Endodermal cell (in vitro differentiated cells): ENCODE measurements around the gene GPD2. TPM values are rescaled to one million over a fixed set of nuclear protein-coding genes. Genes with fewer than 3 reads are reported as not detected.

ENCODE experiments used
- DNase-seq: peaks from one replicate; pipeline ENCODE4 v3.0.0-alpha.2; 2017
- H3K27ac ChIP-seq: 2 replicates; pipeline ENCODE4 v1.5.1; 2013; ENCODE audit warnings: mild to moderate bottlenecking, low read depth, low read length, moderate library complexity
- H3K27me3 ChIP-seq: 2 replicates; pipeline ENCODE4 v1.6.1; 2013; ENCODE audit warnings: mild to moderate bottlenecking, low read length, moderate library complexity; ENCODE audit not compliant: insufficient read depth, control insufficient read depth, poor library complexity, severe bottlenecking
- H3K36me3 ChIP-seq: 2 replicates; pipeline ENCODE4 v1.7.0; 2013; ENCODE audit warnings: mild to moderate bottlenecking, low read length, moderate library complexity; ENCODE audit not compliant: control insufficient read depth, insufficient read depth
- H3K4me1 ChIP-seq: one replicate; pipeline ENCODE4 v1.7.0; 2013; ENCODE audit warnings: low read length; ENCODE audit not compliant: control insufficient read depth, insufficient read depth
- H3K4me3 ChIP-seq: 2 replicates; pipeline ENCODE4 v1.5.1; 2013; ENCODE audit warnings: mild to moderate bottlenecking, low read length, moderate library complexity
- H3K9ac ChIP-seq: 2 replicates; pipeline ENCODE4 v1.6.1; 2013; ENCODE audit warnings: mild to moderate bottlenecking, low read length, moderate library complexity; ENCODE audit not compliant: poor library complexity, severe bottlenecking; ENCODE audit errors: extremely low read depth
- H3K9me3 ChIP-seq: 2 replicates; pipeline ENCODE4 v1.6.1; 2013; ENCODE audit warnings: mild to moderate bottlenecking, low read length, moderate library complexity; ENCODE audit not compliant: control insufficient read depth
- H3K27ac Mint-ChIP-seq: 2 replicates; pipeline ENCODE4 v1.8.0; 2020; ENCODE audit warnings: mixed read lengths
- H3K27me3 Mint-ChIP-seq: 2 replicates; pipeline ENCODE4 v1.8.0; 2021; ENCODE audit warnings: mild to moderate bottlenecking, mixed read lengths; ENCODE audit not compliant: insufficient read depth
- H3K36me3 Mint-ChIP-seq: 2 replicates; pipeline ENCODE4 v1.8.0; 2020; ENCODE audit warnings: low read depth, mixed read lengths
- H3K4me1 Mint-ChIP-seq: 2 replicates; pipeline ENCODE4 v1.8.0; 2020; ENCODE audit warnings: mixed read lengths
- H3K4me3 Mint-ChIP-seq: 2 replicates; pipeline ENCODE4 v1.8.0; 2020; ENCODE audit warnings: mild to moderate bottlenecking, moderate library complexity, mixed read lengths
- H3K9me3 Mint-ChIP-seq: 2 replicates; pipeline ENCODE4 v1.8.0; 2020; ENCODE audit warnings: mild to moderate bottlenecking, mixed read lengths
- WGBS, 2 experiments: methylation state at CpG; one replicate each; pipeline versions ENCODE4 v1.1.5 to v1.1.7; 2013; ENCODE audit warnings: missing lambda C conversion rate in 2 of 2, mixed read lengths in 1 of 2; ENCODE audit not compliant: insufficient coverage in 1 of 2, insufficient read length in 1 of 2; 5-methylcytosine and 5-hydroxymethylcytosine counted together
- total RNA-seq, 2 donors: library from RNA; stranded (reverse); fragmentation: NEBNext Ultra II Directional in 1 of 2; extraction: Animal tissue kit (Norgen Biotek cat#: 25700) in 1 of 2; gene quantifications; 2 replicates in 1 of 2; 3 replicates in 1 of 2; pipeline ENCODE4 v1.2.1, GENCODE V29; 2021
- TF ChIP-seq, protein P1 (sequence below): fragments of 200-600 bp; sonication (generic); conservative IDR thresholded peaks from 2 replicates; pipeline ENCODE4 v1.5.0; 2021; ENCODE audit warnings: antibody characterized with exemption, mild to moderate bottlenecking

The GPD2 gene
- total RNA-seq, 2 donors from 2014 or later = 51.7 to 64.6 TPM

DNA sequence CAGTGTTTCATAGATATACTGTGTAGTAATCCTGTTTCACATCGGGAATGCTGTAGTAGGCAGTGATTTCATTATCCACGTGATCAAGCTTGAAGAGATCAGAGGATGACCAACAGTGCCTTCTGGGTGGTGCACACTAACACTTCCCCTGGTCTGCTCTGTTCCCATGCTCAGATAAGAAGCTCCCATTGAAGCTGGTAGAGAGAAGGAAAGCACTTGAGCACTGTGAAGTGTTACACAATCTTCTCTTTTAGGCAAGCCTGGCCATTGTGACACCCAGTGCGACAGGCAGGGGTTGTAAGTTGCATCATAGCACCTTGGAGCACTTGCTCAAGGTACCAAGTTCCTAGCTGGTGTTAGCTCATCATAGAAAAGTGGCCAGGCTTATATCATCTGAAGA, 30.6 kb upstream of the GPD2 start:
- DNase-seq = peak; percentile 44
- H3K27me3 Mint-ChIP-seq = no peaks in the 10 kb centered on the region
- TF ChIP-seq, protein P1, sequence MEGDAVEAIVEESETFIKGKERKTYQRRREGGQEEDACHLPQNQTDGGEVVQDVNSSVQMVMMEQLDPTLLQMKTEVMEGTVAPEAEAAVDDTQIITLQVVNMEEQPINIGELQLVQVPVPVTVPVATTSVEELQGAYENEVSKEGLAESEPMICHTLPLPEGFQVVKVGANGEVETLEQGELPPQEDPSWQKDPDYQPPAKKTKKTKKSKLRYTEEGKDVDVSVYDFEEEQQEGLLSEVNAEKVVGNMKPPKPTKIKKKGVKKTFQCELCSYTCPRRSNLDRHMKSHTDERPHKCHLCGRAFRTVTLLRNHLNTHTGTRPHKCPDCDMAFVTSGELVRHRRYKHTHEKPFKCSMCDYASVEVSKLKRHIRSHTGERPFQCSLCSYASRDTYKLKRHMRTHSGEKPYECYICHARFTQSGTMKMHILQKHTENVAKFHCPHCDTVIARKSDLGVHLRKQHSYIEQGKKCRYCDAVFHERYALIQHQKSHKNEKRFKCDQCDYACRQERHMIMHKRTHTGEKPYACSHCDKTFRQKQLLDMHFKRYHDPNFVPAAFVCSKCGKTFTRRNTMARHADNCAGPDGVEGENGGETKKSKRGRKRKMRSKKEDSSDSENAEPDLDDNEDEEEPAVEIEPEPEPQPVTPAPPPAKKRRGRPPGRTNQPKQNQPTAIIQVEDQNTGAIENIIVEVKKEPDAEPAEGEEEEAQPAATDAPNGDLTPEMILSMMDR = no peak
- H3K4me1 ChIP-seq = no peaks in the 10 kb centered on the region
- no peak overlapping the region for H3K4me3 ChIP-seq
- no peaks in the 10 kb centered on the region for H3K9me3 Mint-ChIP-seq
- no peaks in the 10 kb centered on the region for H3K9me3 ChIP-seq
- H3K36me3 ChIP-seq = no peaks in the 10 kb centered on the region
- no peaks in the 10 kb centered on the region for H3K4me1 Mint-ChIP-seq
- H3K27ac ChIP-seq = no peak overlapping the region
- 87 to 93% methylated on average over 3 of the region's 3 CpGs for WGBS, 2 experiments
- no peak overlapping the region for H3K9ac ChIP-seq
- H3K4me3 Mint-ChIP-seq = no peak overlapping the region
- H3K27me3 ChIP-seq = no peaks in the 10 kb centered on the region
- no peaks in the 10 kb centered on the region for H3K36me3 Mint-ChIP-seq
- no peak overlapping the region for H3K27ac Mint-ChIP-seq

DNA sequence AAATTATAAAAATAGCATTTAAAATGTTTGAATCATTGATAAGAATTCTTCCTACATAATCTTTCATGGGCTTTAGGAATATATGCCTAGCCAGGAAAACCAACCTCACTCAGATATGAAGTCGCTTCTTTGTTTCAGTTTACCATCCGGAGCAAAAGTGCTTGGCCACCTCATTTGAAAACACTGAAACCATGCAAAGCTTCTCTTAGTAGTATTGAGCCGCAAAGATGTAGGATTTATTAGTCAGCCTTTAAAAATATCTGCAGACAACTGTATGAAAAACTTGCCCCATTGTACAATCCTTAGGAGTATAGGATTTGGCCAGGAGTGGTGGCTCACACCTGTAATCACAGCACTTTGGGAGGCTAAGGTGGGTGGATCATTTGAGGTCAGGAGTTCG, 24.3 kb upstream of the GPD2 start:
- Mint-ChIP-seq H3K27ac (no peak overlapping the region), H3K9me3 (no peaks in the 10 kb centered on the region), H3K4me3 (no peak overlapping the region), H3K4me1 (no peaks in the 10 kb centered on the region), H3K36me3 (no peaks in the 10 kb centered on the region), H3K27me3 (no peaks in the 10 kb centered on the region)
- no peak overlapping the region for H3K9ac ChIP-seq
- no peak overlapping the region for H3K27ac ChIP-seq
- H3K27me3 ChIP-seq = no peaks in the 10 kb centered on the region
- no peaks in the 10 kb centered on the region for H3K36me3 ChIP-seq
- no peak for DNase-seq
- H3K4me3 ChIP-seq = no peak overlapping the region
- H3K4me1 ChIP-seq = no peaks in the 10 kb centered on the region
- 96 to 100% methylated on average over 3 of the region's 4 CpGs for WGBS, 2 experiments
- no peaks in the 10 kb centered on the region for H3K9me3 ChIP-seq
- TF ChIP-seq, protein P1 = no peak

DNA sequence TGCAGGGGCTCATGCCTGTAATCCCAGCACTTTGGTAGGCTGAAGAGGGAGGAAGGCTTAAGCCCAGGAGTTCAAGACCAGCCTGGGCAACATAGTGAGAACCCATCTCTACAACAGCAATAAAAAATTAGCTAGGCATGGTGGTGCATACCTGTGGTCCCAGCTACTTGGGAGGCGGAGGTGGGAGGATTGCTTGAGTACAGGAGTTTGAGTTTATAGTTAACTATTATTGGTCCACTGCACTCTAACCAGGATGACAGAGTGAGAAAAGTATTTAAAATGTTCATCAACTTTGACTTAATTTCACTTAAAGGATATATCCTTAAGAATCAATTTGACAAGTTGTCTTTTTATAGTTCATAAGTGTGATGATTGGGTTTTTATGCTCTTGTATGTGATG, 14.3 kb upstream of the GPD2 start:
- no peaks in the 10 kb centered on the region for H3K36me3 Mint-ChIP-seq
- no peak for DNase-seq
- Histone ChIP-seq H3K9ac (no peak overlapping the region), H3K27ac (no peak overlapping the region), H3K27me3 (no peaks in the 10 kb centered on the region), H3K4me3 (no peak overlapping the region), H3K4me1 (no peaks in the 10 kb centered on the region), H3K9me3 (no peaks in the 10 kb centered on the region), H3K36me3 (no peaks in the 10 kb centered on the region)
- H3K4me1 Mint-ChIP-seq = no peaks in the 10 kb centered on the region
- WGBS, 2 experiments = 95% methylated on average over 1 of the region's 1 CpG; no CpG with 5 or more reads in 1 of the 2 experiments
- no peak overlapping the region for H3K4me3 Mint-ChIP-seq
- H3K9me3 Mint-ChIP-seq = peaks cover 10% of the 10 kb centered on the region
- H3K27ac Mint-ChIP-seq = no peak overlapping the region
- TF ChIP-seq, protein P1 = no peak
- no peaks in the 10 kb centered on the region for H3K27me3 Mint-ChIP-seq
